BLaER1 treated with 17β-estradiol and CSF1 and Interleukin-3, amounts not matched to agents 10 nM and 100 nM (cell line): ENCODE results near the gene KRTAP10-3.

ENCODE experiments used
- H3K27ac ChIP-seq, 11 experiments: shearing (Covaris generic); formaldehyde crosslinking; 2 replicates each; pipeline ENCODE4 v1.8.1; 2022
- H3K27me3 ChIP-seq, 11 experiments: shearing (Covaris generic); formaldehyde crosslinking; 2 replicates each; pipeline ENCODE4 v1.8.1; 2022
- H3K36me3 ChIP-seq, 11 experiments: shearing (Covaris generic); formaldehyde crosslinking; 2 replicates each; pipeline ENCODE4 v1.8.1; 2022
- H3K4me1 ChIP-seq, 10 experiments: shearing (Covaris generic); formaldehyde crosslinking; 2 replicates each; pipeline ENCODE4 v1.8.1; 2022
- H3K4me2 ChIP-seq, 11 experiments: shearing (Covaris generic); formaldehyde crosslinking; 2 replicates each; pipeline ENCODE4 v1.8.1; 2022
- H3K4me3 ChIP-seq, 10 experiments: shearing (Covaris generic); formaldehyde crosslinking; 2 replicates each; pipeline ENCODE4 v1.8.1; 2022
- H3K9ac ChIP-seq, 11 experiments: shearing (Covaris generic); formaldehyde crosslinking; 2 replicates each; pipeline ENCODE4 v1.8.1; 2022
- H3K9me3 ChIP-seq, 11 experiments: shearing (Covaris generic); formaldehyde crosslinking; replicated peaks in 1 of 11; 2 replicates each; pipeline ENCODE4 v1.8.1; 2022
- H4K20me1 ChIP-seq, 11 experiments: shearing (Covaris generic); formaldehyde crosslinking; 2 replicates each; pipeline ENCODE4 v1.8.1; 2022
- Cebpa-rat ChIP-seq, 11 experiments: shearing (Covaris generic); IDR thresholded peaks; 2 replicates each; pipeline ENCODE4 v1.8.1; 2022

KRTAP10-3 gene

GRCh38 chr21:44522753-44523204 lies 35.8 kb downstream of the KRTAP10-3 start:
- Histone ChIP-seq H3K4me3 (no peak overlapping the region), H3K4me2 (no peak overlapping the region), H4K20me1 (no peaks in the 10 kb centered on the region), H3K9me3 (peaks cover 13 to 33% (median 24%) of the 10 kb centered on the region in 11 experiments; a peak in 21 of 22 replicates), H3K36me3 (no peaks in the 10 kb centered on the region), H3K9ac (no peak overlapping the region), H3K4me1 (no peaks in the 10 kb centered on the region), H3K27ac (no peak overlapping the region), H3K27me3 (no peaks in the 10 kb centered on the region)
- no peak for TF ChIP-seq Cebpa-rat (IDR thresholded peaks at IDR 0.05)

- Histone ChIP-seq H3K27me3 (no peaks in the 10 kb centered on the region), H4K20me1 (no peaks in the 10 kb centered on the region), H3K9me3 (peaks cover 13 to 37% (median 26%) of the 10 kb centered on the region in 11 experiments; a peak in 21 of 22 replicates), H3K36me3 (no peaks in the 10 kb centered on the region), H3K4me1 (no peaks in the 10 kb centered on the region), H3K9ac (no peak overlapping the region), H3K4me3 (no peak overlapping the region), H3K4me2 (no peak overlapping the region), H3K27ac (no peak overlapping the region)
- no peak for TF ChIP-seq Cebpa-rat (IDR thresholded peaks at IDR 0.05)
Observed at GRCh38 chr21:44521928-44522752, 36.5 kb downstream of the KRTAP10-3 start.

GRCh38 chr21:44521301-44521927 lies 37.2 kb downstream of the KRTAP10-3 start:
- no peak overlapping the region for H3K4me2 ChIP-seq
- no peaks in the 10 kb centered on the region for H3K36me3 ChIP-seq
- H3K9me3 ChIP-seq: peaks cover 13 to 45% (median 26%) of the 10 kb centered on the region in 11 experiments; a peak in 21 of 22 replicates
- no peak overlapping the region for H3K27ac ChIP-seq
- no peak for TF ChIP-seq Cebpa-rat (IDR thresholded peaks at IDR 0.05)
- H3K4me1 ChIP-seq: peaks cover 0 to under 1% (median 0%) of the 10 kb centered on the region in 10 experiments; a peak in 2 of 20 replicates
- no peak overlapping the region for H3K9ac ChIP-seq
- H4K20me1 ChIP-seq: no peaks in the 10 kb centered on the region
- no peaks in the 10 kb centered on the region for H3K27me3 ChIP-seq
- H3K4me3 ChIP-seq: no peak overlapping the region

GRCh38 chr21:44520326-44521300 lies 38.0 kb downstream of the KRTAP10-3 start:
- no peak for TF ChIP-seq Cebpa-rat (IDR thresholded peaks at IDR 0.05)
- H3K27me3 ChIP-seq: no peaks in the 10 kb centered on the region
- no peak overlapping the region for H3K4me3 ChIP-seq
- peaks cover 13 to 43% (median 25%) of the 10 kb centered on the region in 11 experiments; a peak in 21 of 22 replicates for H3K9me3 ChIP-seq
- H3K9ac ChIP-seq: no peak overlapping the region
- no peaks in the 10 kb centered on the region for H4K20me1 ChIP-seq
- H3K27ac ChIP-seq: no peak overlapping the region
- H3K4me2 ChIP-seq: no peak overlapping the region
- peaks cover 0 to 9% (median 4%) of the 10 kb centered on the region in 10 experiments; a peak in 15 of 20 replicates for H3K4me1 ChIP-seq
- no peaks in the 10 kb centered on the region for H3K36me3 ChIP-seq

- Histone ChIP-seq H3K27ac (no peak overlapping the region), H3K4me3 (no peak overlapping the region), H3K9ac (no peak overlapping the region), H3K4me1 (peaks cover 0 to 18% (median 14%) of the 10 kb centered on the region in 10 experiments; a peak in 17 of 20 replicates), H3K9me3 (peaks cover 8 to 33% (median 16%) of the 10 kb centered on the region in 11 experiments; a peak in 21 of 22 replicates), H4K20me1 (no peaks in the 10 kb centered on the region), H3K36me3 (no peaks in the 10 kb centered on the region), H3K27me3 (no peaks in the 10 kb centered on the region), H3K4me2 (no peak overlapping the region)
- no peak for TF ChIP-seq Cebpa-rat (IDR thresholded peaks at IDR 0.05)
Observed at GRCh38 chr21:44519346-44520325, 39.0 kb downstream of the KRTAP10-3 start.

GRCh38 chr21:44518686-44519085 lies 39.9 kb downstream of the KRTAP10-3 start:
- H3K36me3 ChIP-seq: no peaks in the 10 kb centered on the region

GRCh38 chr21:44517175-44517899 lies 41.3 kb downstream of the KRTAP10-3 start:
- TF ChIP-seq Cebpa-rat (IDR thresholded peaks at IDR 0.05): no peak
- Histone ChIP-seq H3K36me3 (no peaks in the 10 kb centered on the region), H3K9me3 (peaks cover 0 to 18% (median 0%) of the 10 kb centered on the region in 11 experiments; a peak in 3 of 22 replicates), H3K9ac (no peak overlapping the region), H4K20me1 (peaks cover 0 to 6% (median 0%) of the 10 kb centered on the region in 11 experiments; a peak in 1 of 22 replicates), H3K27ac (no peak overlapping the region), H3K27me3 (no peaks in the 10 kb centered on the region), H3K4me2 (no peak overlapping the region), H3K4me1 (peaks cover 0 to 29% (median 21%) of the 10 kb centered on the region in 10 experiments; a peak in 17 of 20 replicates), H3K4me3 (no peak overlapping the region)

More at GRCh38 chr21:44518686-44519085, 39.9 kb downstream of the KRTAP10-3 start:
- Histone ChIP-seq H3K4me1 (peaks cover 0 to 28% (median 21%) of the 10 kb centered on the region in 10 experiments; a peak in 17 of 20 replicates), H3K9me3 (peaks cover 0 to 24% (median 6%) of the 10 kb centered on the region in 11 experiments; a peak in 19 of 22 replicates), H3K27me3 (no peaks in the 10 kb centered on the region), H3K27ac (no peak overlapping the region), H3K4me2 (no peak overlapping the region), H4K20me1 (0 out of 22 replicates have a peak, but pooled peaks cover 0 to 6% (median 0%) of the 10 kb centered on the region in 11 experiments), H3K9ac (no peak overlapping the region), H3K4me3 (no peak overlapping the region)
- TF ChIP-seq Cebpa-rat (IDR thresholded peaks at IDR 0.05): no peak
